Measurements from ENCODE around the gene LRRC4B. TPM values are rescaled to one million over a fixed set of nuclear protein-coding genes. Genes with fewer than 3 reads are reported as not detected.

Gene LRRC4B
- total and polyA plus RNA-seq, 2 of the 8 experiments (the other 6 are each of a cell fraction or from before 2014, with no cell fraction given): 13.4 to 21.2 TPM

- DNase-seq (ENCODE audit: low read depth in 1 of 2, low spot score in 2 of 2) (no peak), FAIRE-seq (no peak)
- no peak overlapping the region for H3K4me2 ChIP-seq (ENCODE audit: insufficient read depth in 1 of 2, low read depth in 2 of 2, low read length in 2 of 2)
- no peak overlapping the region for H3K23ac ChIP-seq (ENCODE audit: insufficient read length)
- no peaks in the 10 kb centered on the region for H3K36me3 ChIP-seq (ENCODE audit: control insufficient read depth in 2 of 4, insufficient read depth in 4 of 4, low read length in 3 of 4)
- no peak overlapping the region for H2AK5ac ChIP-seq (ENCODE audit: low read depth, low read length)
- no peak overlapping the region for H3K56ac ChIP-seq (replicated peaks; ENCODE audit: insufficient read length, low read depth, low read length)
- peaks cover 8 to 67% (median 62%) of the 10 kb centered on the region in 4 experiments for H3K27me3 ChIP-seq (replicated peaks in 1 of 4; ENCODE audit: control insufficient read depth in 3 of 4, extremely low read depth in 1 of 4, insufficient read depth in 3 of 4, low read length in 3 of 4)
- no peak overlapping the region for H3K4ac ChIP-seq (replicated peaks; ENCODE audit: insufficient read length, low read depth, low read length)
- H3K9ac ChIP-seq (replicated peaks in 1 of 4; ENCODE audit: extremely low read depth in 1 of 4, low read depth in 3 of 4, low read length in 3 of 4): no peak overlapping the region
- no peak overlapping the region for H3K4me3 ChIP-seq (ENCODE audit: extremely low read depth in 1 of 4, insufficient read depth in 2 of 4, low read depth in 3 of 4, low read length in 4 of 4)
- ChIA-PET POLR2A (ENCODE audit: partially characterized antibody) (interaction anchor here (1.0 to 1.9 kb wide), 3 partner anchors 8 to 19 kb away, joined by 3 to 5 read pairs (median 4); no protein-coding TSS in a partner anchor), CTCF (ENCODE audit: partially characterized antibody) (interaction anchor here (0.6 to 2.5 kb wide), 8 partner anchors 9 to 248 kb away, joined by 3 to 12 read pairs (median 4); no protein-coding TSS in a partner anchor)
- no peaks in the 10 kb centered on the region for H3K79me1 ChIP-seq (ENCODE audit: low read depth, low read length)
- no peaks in the 10 kb centered on the region for H4K20me1 ChIP-seq (replicated peaks in 1 of 2; ENCODE audit: control insufficient read depth in 1 of 2, insufficient read depth in 2 of 2, low read length in 2 of 2)
- H2BK15ac ChIP-seq (ENCODE audit: low read length): no peak overlapping the region
- H2BK12ac ChIP-seq (ENCODE audit: low read depth, low read length): peak overlapping the region; percentile 14; the same call in 1 of the 2 replicates
- no peak overlapping the region for H2BK120ac ChIP-seq (replicated peaks; ENCODE audit: low read depth, low read length)
- H3K14ac ChIP-seq (ENCODE audit: insufficient read length): no peak overlapping the region
- no peak overlapping the region for H4K91ac ChIP-seq (replicated peaks; ENCODE audit: insufficient read length, low read length)
- no peak overlapping the region for H3K27ac ChIP-seq (ENCODE audit: low read depth, low read length)
- H2AFZ ChIP-seq (ENCODE audit: low read length): no peak overlapping the region
- peaks cover 4% of the 10 kb centered on the region; the same call in 1 of the 2 replicates for H3K23me2 ChIP-seq (ENCODE audit: low read depth, low read length)
- no peak overlapping the region for H4K8ac ChIP-seq (ENCODE audit: extremely low read depth, insufficient read depth, low read length)
- H3K79me2 ChIP-seq (ENCODE audit: control insufficient read depth in 1 of 2, insufficient read depth in 2 of 2, low read length in 2 of 2): no peaks in the 10 kb centered on the region
- no peak overlapping the region for H4K5ac ChIP-seq (ENCODE audit: insufficient read length, low read depth, low read length)
- H3K18ac ChIP-seq (ENCODE audit: extremely low read depth, low read length): no peak overlapping the region
- no peak overlapping the region; the same call in 1 of the 2 replicates for H2BK5ac ChIP-seq (ENCODE audit: low read depth, low read length)
- peaks cover 0 to 13% (median 5%) of the 10 kb centered on the region in 4 experiments; a peak in 5 of 7 replicates for H3K4me1 ChIP-seq (replicated peaks in 1 of 4; ENCODE audit: control insufficient read depth in 3 of 4, insufficient read depth in 4 of 4, low read length in 3 of 4)
- no peak overlapping the region for H2BK20ac ChIP-seq (ENCODE audit: low read length)
- no peaks in the 10 kb centered on the region for H3K9me3 ChIP-seq (ENCODE audit: insufficient read depth in 2 of 2, low read depth in 1 of 2, low read length in 1 of 2)
- WGBS, 2 experiments (ENCODE audit: extremely low coverage in 1 of 2, insufficient coverage in 1 of 2, insufficient read length in 1 of 2, insufficient replicate concordance in 2 of 2, low coverage in 1 of 2, low lambda C conversion rate in 2 of 2, missing lambda C conversion rate in 1 of 2): 78% methylated on average over 27 of the region's 30 CpGs; no CpG with 5 or more reads in 1 of the 2 experiments
- no peak for TF ChIP-seq NANOG (IDR thresholded peaks at IDR 0.05; ENCODE audit: insufficient read depth, low read depth, low read length, poor library complexity, severe bottlenecking)
- TF ChIP-seq POLR2AphosphoS5 (IDR thresholded peaks at IDR 0.05; ENCODE audit: low read depth, low read length): no peak
- TF ChIP-seq EGR1 (IDR thresholded peaks at IDR 0.05; ENCODE audit: borderline replicate concordance, low read depth, low read length): no peak
- TF ChIP-seq SUZ12 (IDR thresholded peaks at IDR 0.05; ENCODE audit: low read length): no peak
- no peak for TF ChIP-seq HDAC6 (IDR thresholded peaks at IDR 0.05; ENCODE audit: low read depth, low read length)
- no peak for TF ChIP-seq KDM4A (IDR thresholded peaks at IDR 0.05; ENCODE audit: low read depth, low read length, severe bottlenecking)
- TF ChIP-seq EP300 (IDR thresholded peaks at IDR 0.05; ENCODE audit: borderline replicate concordance in 1 of 2, low read depth in 2 of 2, low read length in 2 of 2): no peak
- TF ChIP-seq GABPA (IDR thresholded peaks at IDR 0.05; ENCODE audit: borderline replicate concordance, insufficient read depth, low read length): no peak
- no peak for TF ChIP-seq ASH2L (IDR thresholded peaks at IDR 0.05; ENCODE audit: low read length)
- TF ChIP-seq RXRA (IDR thresholded peaks at IDR 0.05; ENCODE audit: insufficient read depth, low read depth, low read length): no peak
- TF ChIP-seq E2F6 (IDR thresholded peaks at IDR 0.05): no peak
Observed at GRCh38 chr19:50496189-50497021, 71.8 kb downstream of the LRRC4B start.
